ENCODE measurements around the gene SLC1A2. TPM values are rescaled to one million over a fixed set of nuclear protein-coding genes. Genes with fewer than 3 reads are reported as not detected.

Gene SLC1A2
- total RNA-seq, 4 donors from 2014 or later = 0.27 to 0.80 (median 0.79) TPM; not detected in 1

DNA sequence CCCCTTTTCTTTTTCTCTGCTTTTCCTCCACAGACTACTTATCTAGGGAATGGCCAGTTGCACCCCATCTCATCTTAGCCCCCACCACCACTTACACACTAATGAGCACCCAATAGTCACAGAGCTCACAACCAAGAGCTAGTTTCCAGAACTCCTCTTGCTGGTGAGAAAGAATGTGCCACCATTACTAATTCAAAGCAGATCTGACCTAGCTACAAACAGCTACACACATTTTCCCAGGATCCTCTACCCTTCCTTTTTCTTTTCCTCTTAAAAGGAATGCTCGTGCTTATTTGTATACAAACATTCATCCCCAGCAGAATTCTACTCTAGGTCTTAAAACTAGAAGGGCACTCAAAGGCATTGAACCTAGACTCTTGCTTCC, 143.6 kb downstream of the SLC1A2 start:
- DNase-seq = no peak
- TF ChIP-seq CTCF (IDR thresholded peaks at IDR 0.05) (no peak), EP300 (IDR thresholded peaks at IDR 0.05; ENCODE audit: low read depth) (no peak), POLR2AphosphoS5 (IDR thresholded peaks at IDR 0.05) (no peak), POLR2A (IDR thresholded peaks at IDR 0.05) (no peak)
- in situ Hi-C loops (cut with MboI; ENCODE audit: low pct_ligation_motif_present in 1 of 4, low pct_unique_long_range_greater_than_20kb in 1 of 4, low sequenced_read_pairs in 3 of 4) = no loop called here
- H3K27ac ChIP-seq = peak overlapping the region in 1 of 4 donors; percentile 38
- intact Hi-C loops (cut with DNase I; ENCODE audit: low total_unique reads) = no loop called here
- 66 to 80% methylated on average over 1 of the region's 1 CpG for WGBS, 2 donors (ENCODE audit: low coverage in 1 of 2)
- H3K36me3 ChIP-seq = no peaks in the 10 kb centered on the region
- H3K9me3 ChIP-seq = no peaks in the 10 kb centered on the region
- H3K4me1 ChIP-seq = peaks cover 6 to 17% (median 9%) of the 10 kb centered on the region in 4 donors
- H3K4me3 ChIP-seq = no peak overlapping the region
- H3K27me3 ChIP-seq = no peaks in the 10 kb centered on the region

GRCh38 chr11:35274909-35275785, 144.2 kb downstream of the SLC1A2 start:
- Histone ChIP-seq H3K27me3 (no peaks in the 10 kb centered on the region), H3K27ac (peak overlapping the region in 2 of 4 donors; percentile 20 to 38), H3K4me3 (no peak overlapping the region), H3K9me3 (no peaks in the 10 kb centered on the region), H3K4me1 (peaks cover 6 to 17% (median 9%) of the 10 kb centered on the region in 4 donors), H3K36me3 (no peaks in the 10 kb centered on the region)
- TF ChIP-seq CTCF (IDR thresholded peaks at IDR 0.05) = no peak
- no peak for TF ChIP-seq POLR2A (IDR thresholded peaks at IDR 0.05)
- no peak for TF ChIP-seq POLR2AphosphoS5 (IDR thresholded peaks at IDR 0.05)
- no peak for TF ChIP-seq EP300 (IDR thresholded peaks at IDR 0.05; ENCODE audit: low read depth)
- intact Hi-C loops (cut with DNase I; ENCODE audit: low total_unique reads) = no loop called here
- in situ Hi-C loops (cut with MboI; ENCODE audit: low pct_ligation_motif_present in 1 of 4, low pct_unique_long_range_greater_than_20kb in 1 of 4, low sequenced_read_pairs in 3 of 4) = no loop called here
- peak; percentile 57 for DNase-seq
- 34 to 37% methylated on average over 3 to 6 of the region's 6 CpGs for WGBS, 2 donors (ENCODE audit: low coverage in 1 of 2)

GRCh38 chr11:35272391-35272902, 146.9 kb downstream of the SLC1A2 start:
- intact Hi-C loops (cut with DNase I; ENCODE audit: low total_unique reads) (no loop called here), in situ Hi-C loops (cut with MboI; ENCODE audit: low pct_ligation_motif_present in 1 of 4, low pct_unique_long_range_greater_than_20kb in 1 of 4, low sequenced_read_pairs in 3 of 4) (no loop called here)
- peak; percentile 12 for DNase-seq
- H3K27ac ChIP-seq = no peak overlapping the region
- WGBS, 2 donors (ENCODE audit: low coverage in 1 of 2) = 69% methylated on average over 5 of the region's 5 CpGs; no CpG with 5 or more reads in 1 of the 2 donors
- no peaks in the 10 kb centered on the region for H3K36me3 ChIP-seq
- TF ChIP-seq POLR2AphosphoS5 (IDR thresholded peaks at IDR 0.05) (no peak), POLR2A (IDR thresholded peaks at IDR 0.05) (no peak), CTCF (IDR thresholded peaks at IDR 0.05) (no peak), EP300 (IDR thresholded peaks at IDR 0.05; ENCODE audit: low read depth) (no peak)
- peaks cover 6 to 17% (median 9%) of the 10 kb centered on the region in 4 donors for H3K4me1 ChIP-seq
- no peak overlapping the region for H3K4me3 ChIP-seq
- H3K27me3 ChIP-seq = no peaks in the 10 kb centered on the region
- no peaks in the 10 kb centered on the region for H3K9me3 ChIP-seq

DNA sequence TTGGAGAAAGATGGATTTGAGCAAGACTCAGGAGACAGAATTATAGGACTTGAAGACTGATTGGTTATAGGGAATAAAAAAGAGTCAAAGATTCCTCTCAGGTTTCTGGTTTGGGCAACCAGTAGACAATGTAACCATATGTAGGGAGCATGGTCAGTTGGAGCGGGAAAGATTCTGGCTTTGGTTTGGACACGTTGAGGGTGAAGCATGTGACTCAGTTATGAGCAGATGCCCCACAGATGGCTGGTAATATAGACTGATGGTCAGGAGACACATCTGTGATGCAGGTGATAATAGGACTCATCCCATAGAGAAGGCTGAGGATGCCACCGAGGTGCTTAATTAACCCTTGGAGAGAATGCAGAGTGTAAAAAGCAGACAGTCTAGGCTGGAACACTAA, 148.3 kb downstream of the SLC1A2 start:
- TF ChIP-seq CTCF (IDR thresholded peaks at IDR 0.05) (no peak), EP300 (IDR thresholded peaks at IDR 0.05; ENCODE audit: low read depth) (no peak), POLR2AphosphoS5 (IDR thresholded peaks at IDR 0.05) (no peak), POLR2A (IDR thresholded peaks at IDR 0.05) (no peak)
- no peak overlapping the region for H3K27ac ChIP-seq
- H3K9me3 ChIP-seq = no peaks in the 10 kb centered on the region
- H3K36me3 ChIP-seq = no peaks in the 10 kb centered on the region
- intact Hi-C loops (cut with DNase I; ENCODE audit: low total_unique reads) (no loop called here), in situ Hi-C loops (cut with MboI; ENCODE audit: low pct_ligation_motif_present in 1 of 4, low pct_unique_long_range_greater_than_20kb in 1 of 4, low sequenced_read_pairs in 3 of 4) (no loop called here)
- H3K4me3 ChIP-seq = no peak overlapping the region
- no peak for DNase-seq
- no peaks in the 10 kb centered on the region for H3K27me3 ChIP-seq
- H3K4me1 ChIP-seq = peaks cover 6 to 17% (median 9%) of the 10 kb centered on the region in 4 donors
- WGBS, 2 donors (ENCODE audit: low coverage in 1 of 2) = 92 to 93% methylated on average over 3 of the region's 3 CpGs
